D721Med (cell line): Measurements from ENCODE around the gene SPACA1.
"Not testable (repeated sequence)": the region's sequence is repeated elsewhere in the genome, so short reads cannot be mapped to it uniquely, and the experiment has no call there.

ENCODE experiments used
- DNase-seq: peaks from one replicate; pipeline ENCODE4 v3.0.0; 2011; ENCODE audit warnings: low spot score; ENCODE audit not compliant: insufficient read length
- FAIRE-seq: peaks from 2 replicates; lab custom pipeline; 2011; peaks lifted over from hg19 to GRCh38; lab: Jason Lieb, UNC
- CTCF ChIP-seq: IDR thresholded peaks from 2 replicates; pipeline ENCODE4 v1.5.1; 2012; ENCODE audit warnings: mild to moderate bottlenecking, control low read depth; ENCODE audit not compliant: insufficient read depth; ENCODE audit errors: missing control alignments

SPACA1 gene

GRCh38 chr6:88047510-88048150 is at the start of gene SPACA1:
TSS of gene SPACA1 (plus strand) at chr6:88047841. CDS start at chr6:88047906, 65 bp downstream.
- no peak for FAIRE-seq
- DNase-seq = no peak

GRCh38 chr6:88000713-88001112 is 46.9 kb upstream of the SPACA1 start:
- no peak for TF ChIP-seq CTCF
- DNase-seq = no peak
- FAIRE-seq = no peak

More at GRCh38 chr6:88047510-88048150, at the start of gene SPACA1:
- no peak for TF ChIP-seq CTCF

GRCh38 chr6:88001279-88001678 is 46.4 kb upstream of the SPACA1 start:
- FAIRE-seq, DNase-seq: not testable (repeated sequence)

GRCh38 chr6:88004707-88005106 is 42.9 kb upstream of the SPACA1 start:
- FAIRE-seq = no peak
- no peak for TF ChIP-seq CTCF
- no peak for DNase-seq

- TF ChIP-seq CTCF = no peak
- peak; percentile 67 for FAIRE-seq
These were observed 41.1 kb upstream of the SPACA1 start for GRCh38 chr6:88006557-88006956.

GRCh38 chr6:88008411-88008810 is 39.2 kb upstream of the SPACA1 start:
- no peak for TF ChIP-seq CTCF
- no peak for DNase-seq
- no peak for FAIRE-seq

More at GRCh38 chr6:88006557-88006956, 41.1 kb upstream of the SPACA1 start:
- no peak for DNase-seq

- FAIRE-seq (no peak), DNase-seq (no peak)
- no peak for TF ChIP-seq CTCF
These were observed 38.8 kb upstream of the SPACA1 start for GRCh38 chr6:88008831-88009231.
